ENCODE measurements around the gene DZIP3. TPM values are rescaled to one million over a fixed set of nuclear protein-coding genes. Genes with fewer than 3 reads are reported as not detected.

DZIP3 gene
- total and polyA plus RNA-seq, 2 of the 13 experiments (the other 11 are each of a cell fraction or from before 2014, with no cell fraction given) = 11.3 to 17.3 TPM

GRCh38 chr3:108728934-108729333 lies 139.4 kb downstream of the DZIP3 start:
- no peaks in the 10 kb centered on the region for H3K9me3 ChIP-seq (ENCODE audit: low read length)
- H3K27me3 ChIP-seq (ENCODE audit: control insufficient read depth in 1 of 2, insufficient read depth in 2 of 2, low read length in 2 of 2) = no peaks in the 10 kb centered on the region
- H3K36me3 ChIP-seq (replicated peaks in 1 of 2; ENCODE audit: control insufficient read depth in 1 of 2, insufficient read depth in 2 of 2, low read length in 2 of 2) = no peaks in the 10 kb centered on the region
- TF ChIP-seq SMAD1 (CRISPR knock-in tag; IDR thresholded peaks at IDR 0.05; ENCODE audit: borderline replicate concordance, low read depth) = no peak
- no peak overlapping the region for H3K27ac ChIP-seq (ENCODE audit: extremely low read length, insufficient read depth, low read length)
- no peak overlapping the region for H3K4me3 ChIP-seq (replicated peaks in 1 of 3; ENCODE audit: insufficient read depth in 1 of 3, low read depth in 2 of 3, low read length in 3 of 3)
- FAIRE-seq (no peak), ATAC-seq (no peak), DNase-seq (ENCODE audit: low spot score) (no peak)
- H3K9ac ChIP-seq (ENCODE audit: insufficient read depth, low read depth, low read length) = no peak overlapping the region
- H2AFZ ChIP-seq (ENCODE audit: low read length) = no peak overlapping the region
- no peaks in the 10 kb centered on the region for H3K4me1 ChIP-seq (ENCODE audit: insufficient read depth, low read length)
- WGBS (ENCODE audit: low lambda C conversion rate) = 0% methylated on average over 1 of the region's 1 CpG
- CTCF ChIA-PET (ENCODE audit: low intra/inter-chr PET ratio, low total read pairs) = no interaction called here
- no peak overlapping the region for H3K4me2 ChIP-seq (ENCODE audit: low read depth, low read length)
- POLR2A ChIA-PET = no interaction called here
- in situ Hi-C loops (cut with HindIII; ENCODE audit: extremely low pct_ligation_motif_present, low pct_unique_long_range_greater_than_20kb) = no loop called here
- no peaks in the 10 kb centered on the region for H3K79me2 ChIP-seq (ENCODE audit: insufficient read depth, low read length)
- no TSS peak for BruUV-seq (replicated peaks)
- intact Hi-C loops (cut with micrococcal nuclease; ENCODE audit: unreplicated experiment) = no loop called here
- H4K20me1 ChIP-seq (ENCODE audit: insufficient read depth, low read length) = no peaks in the 10 kb centered on the region

- no peak for FAIRE-seq
- Histone ChIP-seq H3K4me1 (ENCODE audit: insufficient read depth, low read length) (no peaks in the 10 kb centered on the region), H3K79me2 (ENCODE audit: insufficient read depth, low read length) (no peaks in the 10 kb centered on the region), H3K9me3 (ENCODE audit: low read length) (no peaks in the 10 kb centered on the region), H3K36me3 (replicated peaks in 1 of 2; ENCODE audit: control insufficient read depth in 1 of 2, insufficient read depth in 2 of 2, low read length in 2 of 2) (no peaks in the 10 kb centered on the region), H3K9ac (ENCODE audit: insufficient read depth, low read depth, low read length) (no peak overlapping the region), H3K27me3 (ENCODE audit: control insufficient read depth in 1 of 2, insufficient read depth in 2 of 2, low read length in 2 of 2) (no peaks in the 10 kb centered on the region), H3K27ac (ENCODE audit: extremely low read length, insufficient read depth, low read length) (no peak overlapping the region), H2AFZ (ENCODE audit: low read length) (no peak overlapping the region), H3K4me2 (ENCODE audit: low read depth, low read length) (no peak overlapping the region), H4K20me1 (ENCODE audit: insufficient read depth, low read length) (no peaks in the 10 kb centered on the region), H3K4me3 (replicated peaks in 1 of 3; ENCODE audit: insufficient read depth in 1 of 3, low read depth in 2 of 3, low read length in 3 of 3) (no peak overlapping the region)
- WGBS (ENCODE audit: low lambda C conversion rate) = 5% methylated on average over 6 of the region's 6 CpGs
- DNase-seq (ENCODE audit: low spot score) = no peak
- ChIA-PET POLR2A (no interaction called here), CTCF (ENCODE audit: low intra/inter-chr PET ratio, low total read pairs) (no interaction called here)
- TF ChIP-seq FOSL2 (CRISPR knock-in tag; IDR thresholded peaks at IDR 0.05) (peak; percentile 20; the same call in 1 of the 2 replicates), KLF13 (CRISPR knock-in tag; IDR thresholded peaks at IDR 0.05) (no peak)
- intact Hi-C loops (cut with micrococcal nuclease; ENCODE audit: unreplicated experiment) = no loop called here
- in situ Hi-C loops (cut with HindIII; ENCODE audit: extremely low pct_ligation_motif_present, low pct_unique_long_range_greater_than_20kb) = no loop called here
- no TSS peak for BruUV-seq (replicated peaks)
- no peak for ATAC-seq
Observed at GRCh38 chr3:108736821-108737220, 147.3 kb downstream of the DZIP3 start.

GRCh38 chr3:108742929-108743328 lies 153.4 kb downstream of the DZIP3 start:
- Histone ChIP-seq H3K27ac (ENCODE audit: extremely low read length, insufficient read depth, low read length) (no peak overlapping the region), H2AFZ (ENCODE audit: low read length) (no peak overlapping the region), H3K9ac (ENCODE audit: insufficient read depth, low read depth, low read length) (no peak overlapping the region), H3K4me2 (ENCODE audit: low read depth, low read length) (no peak overlapping the region), H3K36me3 (replicated peaks in 1 of 2; ENCODE audit: control insufficient read depth in 1 of 2, insufficient read depth in 2 of 2, low read length in 2 of 2) (no peaks in the 10 kb centered on the region), H3K9me3 (ENCODE audit: low read length) (no peaks in the 10 kb centered on the region), H3K4me1 (ENCODE audit: insufficient read depth, low read length) (no peaks in the 10 kb centered on the region), H3K79me2 (ENCODE audit: insufficient read depth, low read length) (no peaks in the 10 kb centered on the region), H3K4me3 (replicated peaks in 1 of 3; ENCODE audit: insufficient read depth in 1 of 3, low read depth in 2 of 3, low read length in 3 of 3) (no peak overlapping the region), H4K20me1 (ENCODE audit: insufficient read depth, low read length) (no peaks in the 10 kb centered on the region), H3K27me3 (ENCODE audit: control insufficient read depth in 1 of 2, insufficient read depth in 2 of 2, low read length in 2 of 2) (no peaks in the 10 kb centered on the region)
- DNase-seq (ENCODE audit: low spot score) (no peak), FAIRE-seq (no peak), ATAC-seq (no peak)
- intact Hi-C loops (cut with micrococcal nuclease; ENCODE audit: unreplicated experiment) = no loop called here
- WGBS (ENCODE audit: low lambda C conversion rate) = 5% methylated on average over 1 of the region's 1 CpG
- POLR2A ChIA-PET = no interaction called here
- in situ Hi-C loops (cut with HindIII; ENCODE audit: extremely low pct_ligation_motif_present, low pct_unique_long_range_greater_than_20kb) = no loop called here
- CTCF ChIA-PET (ENCODE audit: low intra/inter-chr PET ratio, low total read pairs) = no interaction called here
- no TSS peak for BruUV-seq (replicated peaks)
- no peak for TF ChIP-seq SMC3 (IDR thresholded peaks at IDR 0.05; ENCODE audit: low read length)
- TF ChIP-seq SRSF1 (optimal IDR thresholded peaks at IDR 0.05; ENCODE audit: low read depth, low read length) = no peak
- no peak for TF ChIP-seq TERF1 (CRISPR knock-in tag; IDR thresholded peaks at IDR 0.05)
- TF ChIP-seq PHF20 (CRISPR knock-in tag; IDR thresholded peaks at IDR 0.05) = no peak
- TF ChIP-seq LRRFIP1 (CRISPR knock-in tag; conservative IDR thresholded peaks at IDR 0.05) = no peak
- no peak for TF ChIP-seq JUND (CRISPR knock-in tag; IDR thresholded peaks at IDR 0.05)
